NCI-H2171 (cell line): Measurements from ENCODE around the gene SCGB1D2.
"Not testable (repeated sequence)": the region's sequence is repeated elsewhere in the genome, so short reads cannot be mapped to it uniquely, and the experiment has no call there.

Experiments used
- DNase-seq: peaks from one replicate; lab custom pipeline; 2025; lab: John Stamatoyannopoulos, UW

The SCGB1D2 gene

DNA sequence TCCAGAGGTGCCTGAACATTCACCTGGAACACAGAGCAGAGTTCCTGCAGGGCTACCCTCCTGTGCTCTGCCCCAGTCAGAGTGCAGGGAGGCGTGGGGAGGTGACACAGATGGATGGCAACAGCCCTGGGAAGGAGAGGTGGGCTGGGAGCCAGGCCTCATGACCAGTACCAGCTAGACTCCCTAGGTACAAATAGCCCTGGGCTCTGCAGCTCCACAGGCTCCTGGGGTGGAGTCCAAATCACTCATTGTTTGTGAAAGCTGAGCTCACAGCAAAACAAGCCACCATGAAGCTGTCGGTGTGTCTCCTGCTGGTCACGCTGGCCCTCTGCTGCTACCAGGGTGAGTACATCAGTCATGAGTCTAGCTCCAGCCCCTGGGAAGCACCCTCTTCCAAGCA, at the start of gene SCGB1D2:
SCGB1D2 (plus strand) TSS at position 219 of the 400 bp plus-strand sequence; CDS start at position 288, 69 bp downstream.
- DNase-seq: no peak

- no peak for DNase-seq
Observed at GRCh38 chr11:62193952-62194351, 48.1 kb upstream of the SCGB1D2 start.

DNA sequence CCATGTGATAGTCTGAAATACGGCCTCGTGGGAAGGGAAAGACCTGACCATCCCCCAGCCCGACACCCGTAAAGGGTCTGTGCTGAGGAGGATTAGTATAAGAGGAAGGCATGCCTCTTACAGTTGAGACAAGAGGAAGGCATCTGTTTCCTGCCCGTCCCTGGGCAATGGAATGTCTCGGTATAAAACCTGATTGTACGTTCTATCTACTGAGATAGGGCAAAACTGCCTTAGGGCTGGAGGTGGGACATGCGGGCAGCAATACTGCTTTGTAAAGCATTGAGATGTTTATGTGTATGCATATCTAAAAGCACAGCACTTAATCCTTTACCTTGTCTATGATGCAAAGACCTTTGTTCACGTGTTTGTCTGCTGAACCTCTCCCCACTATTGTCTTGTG, 47.0 kb upstream of the SCGB1D2 start:
- DNase-seq: not testable (repeated sequence)

GRCh38 chr11:62195945-62196344, 46.1 kb upstream of the SCGB1D2 start:
- DNase-seq: no peak

- not testable (repeated sequence) for DNase-seq
Observed at GRCh38 chr11:62197400-62197799, 44.6 kb upstream of the SCGB1D2 start.

GRCh38 chr11:62201376-62201775, 40.7 kb upstream of the SCGB1D2 start:
- DNase-seq: no peak

DNA sequence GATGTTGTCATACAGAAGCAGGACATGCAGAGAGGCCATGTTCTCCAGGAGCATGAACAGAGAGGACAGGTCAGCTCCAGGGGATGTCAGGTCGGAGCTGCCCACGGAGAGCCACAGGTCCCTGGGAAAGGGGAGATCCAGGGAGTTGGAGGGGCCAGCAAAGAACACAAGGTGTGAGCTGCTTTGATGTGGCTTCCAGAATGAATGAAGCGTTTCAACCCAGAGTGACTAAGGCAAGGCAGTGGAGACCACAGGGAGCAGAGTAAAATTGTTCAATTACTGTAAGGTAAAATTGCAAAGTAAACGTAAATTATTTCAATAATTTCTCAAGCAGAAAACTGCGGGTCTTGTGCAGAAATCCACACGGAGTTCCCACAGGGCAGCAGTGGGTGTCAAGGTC, 39.1 kb upstream of the SCGB1D2 start:
- no peak for DNase-seq

DNA sequence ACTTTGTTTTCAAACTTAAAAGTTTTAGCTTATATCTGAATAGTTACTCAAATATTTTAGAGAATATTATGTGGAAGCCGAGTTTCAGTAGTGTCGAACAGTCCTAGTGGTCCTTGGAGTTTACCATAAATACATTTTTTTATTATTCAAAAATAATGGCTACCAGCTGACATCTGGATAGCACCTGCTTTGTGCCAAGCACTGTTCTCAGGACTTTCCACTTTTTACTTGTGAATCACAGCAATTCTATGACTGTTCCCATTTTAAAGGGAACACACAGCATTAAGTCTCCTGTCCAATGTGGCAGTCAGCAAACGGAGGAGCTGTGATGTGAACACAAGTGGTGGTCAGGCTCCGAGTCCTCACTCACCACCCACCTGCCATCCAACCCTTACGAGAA, 37.6 kb upstream of the SCGB1D2 start:
- DNase-seq: no peak

GRCh38 chr11:62205441-62205840, 36.6 kb upstream of the SCGB1D2 start:
- no peak for DNase-seq

- not testable (repeated sequence) for DNase-seq
Observed at GRCh38 chr11:62206276-62207066, 35.6 kb upstream of the SCGB1D2 start.

- DNase-seq: no peak
Observed at GRCh38 chr11:62208785-62209144, 33.3 kb upstream of the SCGB1D2 start.

DNA sequence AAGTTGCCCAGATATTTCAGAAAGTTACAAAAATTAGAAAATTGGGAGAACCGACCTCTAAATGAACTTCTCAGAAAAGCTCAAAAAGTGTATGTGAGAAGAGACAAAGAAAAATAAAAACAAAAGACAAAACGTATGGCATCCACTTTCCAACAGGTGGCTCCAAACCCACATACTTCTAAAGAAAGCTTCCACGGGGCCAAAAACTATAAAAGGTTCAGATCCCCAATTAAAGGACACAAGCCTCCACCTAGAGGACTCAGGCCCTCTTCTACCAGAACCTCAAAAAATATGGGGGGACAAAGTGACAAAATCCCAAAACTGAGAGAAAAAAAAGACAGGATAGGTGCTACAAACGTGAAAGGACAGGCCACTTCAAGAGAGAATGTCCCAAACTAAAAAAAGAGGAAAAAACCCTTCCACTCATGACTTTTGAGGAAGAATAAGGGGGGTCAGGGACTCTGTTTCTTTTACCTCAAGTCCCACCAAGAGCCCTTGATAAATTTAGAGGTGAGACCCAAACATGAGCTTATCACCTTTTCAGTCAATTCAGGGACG, 24.8 kb upstream of the SCGB1D2 start:
- DNase-seq: peak; percentile 20

GRCh38 chr11:62221498-62221897, 20.5 kb upstream of the SCGB1D2 start:
- no peak for DNase-seq

GRCh38 chr11:62223095-62223494, 18.9 kb upstream of the SCGB1D2 start:
- DNase-seq: no peak

DNA sequence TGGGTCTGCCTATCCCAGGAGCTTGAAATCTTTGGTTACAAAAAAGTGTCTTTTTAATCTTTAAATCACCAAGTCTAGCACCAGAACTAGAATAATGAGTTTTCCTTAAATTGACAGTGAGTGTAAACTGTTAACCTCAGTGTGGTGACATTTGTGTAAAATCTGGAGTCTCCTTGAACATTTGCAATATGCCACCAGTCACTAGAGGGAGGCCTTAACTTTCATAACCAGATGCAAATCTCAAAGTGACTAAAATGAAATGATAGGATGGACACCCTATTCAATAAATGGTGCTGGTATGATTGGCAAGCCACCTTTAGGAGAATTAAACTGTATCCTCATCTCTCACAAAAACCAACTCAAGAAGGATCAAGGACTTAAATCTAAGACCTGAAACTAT, 8.3 kb upstream of the SCGB1D2 start:
- no peak for DNase-seq

GRCh38 chr11:62236187-62236586, 5.9 kb upstream of the SCGB1D2 start:
- no peak for DNase-seq

GRCh38 chr11:62237499-62237898, 4.5 kb upstream of the SCGB1D2 start:
- DNase-seq: no peak

GRCh38 chr11:62238151-62238550, 3.9 kb upstream of the SCGB1D2 start:
- DNase-seq: no peak

- no peak for DNase-seq
Observed at GRCh38 chr11:62241095-62241494, 944 bp upstream of the SCGB1D2 start.

GRCh38 chr11:62245271-62245753, 3.3 kb downstream of the SCGB1D2 start:
- no peak for DNase-seq

DNA sequence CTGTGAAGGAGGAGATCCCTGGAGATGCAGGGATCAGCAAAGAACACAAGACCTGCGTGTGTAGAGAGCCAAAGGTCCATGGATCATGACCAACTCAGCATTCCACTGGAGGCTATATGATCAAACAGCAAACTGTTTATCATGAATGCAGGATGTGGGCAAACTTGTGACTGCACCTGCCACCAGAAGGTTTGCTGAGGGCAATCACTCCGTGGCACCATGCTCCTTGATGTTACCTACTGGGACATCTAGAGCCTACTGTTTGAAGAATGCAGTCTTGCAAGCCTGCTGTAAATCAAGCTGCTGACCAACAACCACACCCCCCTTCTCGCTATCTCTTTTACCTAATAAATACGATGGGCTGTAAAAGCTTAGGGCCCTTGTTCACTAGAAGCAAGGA, 9.7 kb downstream of the SCGB1D2 start:
- no peak for DNase-seq

GRCh38 chr11:62253999-62254542, 12.0 kb downstream of the SCGB1D2 start:
- no peak for DNase-seq

DNA sequence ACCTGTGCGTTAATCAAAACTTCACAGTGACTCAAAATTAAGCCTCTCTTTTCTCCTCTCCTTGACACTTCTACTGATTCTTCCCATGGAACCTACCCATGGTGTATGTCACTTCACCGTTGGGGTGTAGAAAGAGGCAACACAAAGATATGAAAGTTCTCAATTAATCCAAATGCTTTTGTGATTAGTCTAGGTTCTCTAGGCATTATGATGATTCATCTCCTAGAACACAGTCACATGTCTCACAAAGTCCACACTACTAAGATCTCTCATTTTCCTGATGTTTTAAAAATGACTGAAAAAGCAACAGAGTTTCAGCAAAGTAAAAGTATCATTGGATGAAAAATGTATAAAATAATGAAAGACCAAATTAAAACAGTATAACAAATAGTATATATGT, 14.2 kb downstream of the SCGB1D2 start:
- DNase-seq: no peak
